Ishikawa (cell line): ENCODE measurements around the gene GRIA4.

Experiments used
- EP300 ChIP-seq: IDR thresholded peaks from 2 replicates; pipeline ENCODE4 v1.6.1; 2012; ENCODE audit warnings: borderline replicate concordance
- NFIC ChIP-seq: IDR thresholded peaks from 2 replicates; pipeline ENCODE4 v1.6.1; 2012
- REST ChIP-seq: IDR thresholded peaks from 2 replicates; pipeline ENCODE4 v1.6.1; 2012; ENCODE audit warnings: low read depth, mild to moderate bottlenecking

DNA sequence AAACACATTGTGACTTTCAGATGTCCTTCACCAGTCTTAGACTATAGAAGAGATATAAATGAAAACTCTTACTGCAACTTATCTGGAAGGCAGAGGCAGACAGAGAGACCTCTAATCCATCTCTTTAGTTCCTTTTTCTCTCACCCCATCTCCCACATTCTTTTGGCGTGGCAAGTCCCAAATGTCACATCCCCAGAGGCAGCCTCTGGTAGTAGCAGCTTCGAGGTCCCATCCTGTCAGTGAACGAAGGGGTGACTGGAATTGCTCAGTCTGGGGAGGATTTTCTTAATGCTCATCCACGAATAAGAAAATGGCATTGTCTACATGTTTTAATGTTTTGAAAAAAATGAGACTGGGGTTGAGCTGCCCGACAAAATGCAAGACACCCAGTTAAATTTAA is 201.4 kb downstream of the GRIA4 start:
- no peak for TF ChIP-seq NFIC
- no peak for TF ChIP-seq EP300
- no peak for TF ChIP-seq REST
